ENCODE measurements around the gene EIF6. TPM values are rescaled to one million over a fixed set of nuclear protein-coding genes. Genes with fewer than 3 reads are reported as not detected.

EIF6 gene
- polyA plus RNA-seq, 1 donor from 2014 or later: 143 TPM

DNA sequence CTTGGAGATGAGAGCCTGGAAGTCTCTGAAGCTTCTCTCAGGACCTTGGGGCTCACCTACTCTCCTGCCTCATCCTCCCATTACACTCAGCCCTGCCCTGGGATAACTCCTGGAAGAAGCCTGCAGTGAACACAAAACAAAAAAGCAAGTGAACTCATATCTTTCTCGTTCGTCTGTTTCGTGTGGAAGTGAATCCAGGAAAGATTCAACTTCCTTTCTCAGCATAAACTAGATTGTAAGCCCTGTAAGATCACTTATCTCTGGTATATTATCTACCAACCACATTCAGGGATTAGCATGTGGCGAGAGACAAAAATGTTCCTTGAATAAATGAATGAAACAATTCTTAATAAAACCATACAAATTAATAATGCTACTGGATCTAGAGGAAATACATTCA lies 44.1 kb upstream of the EIF6 start:
- H4K20me1 ChIP-seq (ENCODE audit: insufficient read depth): no peaks in the 10 kb centered on the region

DNA sequence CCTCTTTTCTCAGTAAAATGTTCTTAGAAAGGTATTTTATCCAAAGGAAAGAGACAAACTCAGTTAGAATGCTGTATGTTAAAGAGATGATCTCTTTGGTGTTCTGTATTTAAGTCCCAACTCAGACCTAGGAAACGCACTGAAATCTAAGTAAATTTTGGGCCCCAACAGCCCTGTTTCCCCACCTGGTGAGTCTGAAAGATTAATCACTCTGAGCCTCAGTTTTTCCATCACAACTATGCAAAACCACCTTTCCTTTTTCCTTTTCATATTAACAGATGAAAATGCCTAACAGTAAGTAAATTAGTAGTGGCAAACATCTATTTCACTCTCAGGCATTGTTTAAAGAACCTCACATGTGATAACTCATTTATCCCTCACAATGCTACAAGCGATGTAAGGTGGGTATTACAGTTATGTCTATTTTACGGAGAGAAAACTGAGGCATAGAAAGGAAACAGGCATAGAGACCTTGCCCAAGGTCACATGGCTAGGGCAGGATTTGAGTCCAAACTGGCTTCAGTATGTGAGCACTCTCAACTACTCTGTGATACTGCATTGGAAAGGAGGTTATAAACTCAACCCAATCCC lies 43.6 kb upstream of the EIF6 start:
- no peak overlapping the region for H3K4me2 ChIP-seq (ENCODE audit: low read length)

More for the DNA sequence above, 44.1 kb upstream of the EIF6 start:
- H3K27ac ChIP-seq (ENCODE audit: low read length): no peak overlapping the region
- H3K9ac ChIP-seq (ENCODE audit: low read length): no peak overlapping the region
- H3K27me3 ChIP-seq (ENCODE audit: insufficient read depth, low read depth, low read length): no peaks in the 10 kb centered on the region
- no peaks in the 10 kb centered on the region for H3K79me2 ChIP-seq (replicated peaks; ENCODE audit: insufficient read depth, low read length)
- no peaks in the 10 kb centered on the region for H3K36me3 ChIP-seq (ENCODE audit: insufficient read depth, low read length)
- no peak overlapping the region for H3K4me3 ChIP-seq (ENCODE audit: low read length)
- H2AFZ ChIP-seq (ENCODE audit: low read depth, low read length): no peak overlapping the region
- H3K9me3 ChIP-seq (ENCODE audit: low read length): no peaks in the 10 kb centered on the region
- no peak overlapping the region for H3K4me2 ChIP-seq (ENCODE audit: low read length)
- H3F3A ChIP-seq (ENCODE audit: insufficient read depth, low read length, poor library complexity, severe bottlenecking): no peaks in the 10 kb centered on the region
- H3K9me2 ChIP-seq (ENCODE audit: insufficient read depth, low read length): no peaks in the 10 kb centered on the region
- TF ChIP-seq RAD21 (conservative IDR thresholded peaks at IDR 0.05) (no peak), MXI1 (conservative IDR thresholded peaks at IDR 0.05; ENCODE audit: poor library complexity, severe bottlenecking) (no peak), POLR2AphosphoS5 (IDR thresholded peaks at IDR 0.05) (no peak)
- TF ChIP-seq, protein P1, sequence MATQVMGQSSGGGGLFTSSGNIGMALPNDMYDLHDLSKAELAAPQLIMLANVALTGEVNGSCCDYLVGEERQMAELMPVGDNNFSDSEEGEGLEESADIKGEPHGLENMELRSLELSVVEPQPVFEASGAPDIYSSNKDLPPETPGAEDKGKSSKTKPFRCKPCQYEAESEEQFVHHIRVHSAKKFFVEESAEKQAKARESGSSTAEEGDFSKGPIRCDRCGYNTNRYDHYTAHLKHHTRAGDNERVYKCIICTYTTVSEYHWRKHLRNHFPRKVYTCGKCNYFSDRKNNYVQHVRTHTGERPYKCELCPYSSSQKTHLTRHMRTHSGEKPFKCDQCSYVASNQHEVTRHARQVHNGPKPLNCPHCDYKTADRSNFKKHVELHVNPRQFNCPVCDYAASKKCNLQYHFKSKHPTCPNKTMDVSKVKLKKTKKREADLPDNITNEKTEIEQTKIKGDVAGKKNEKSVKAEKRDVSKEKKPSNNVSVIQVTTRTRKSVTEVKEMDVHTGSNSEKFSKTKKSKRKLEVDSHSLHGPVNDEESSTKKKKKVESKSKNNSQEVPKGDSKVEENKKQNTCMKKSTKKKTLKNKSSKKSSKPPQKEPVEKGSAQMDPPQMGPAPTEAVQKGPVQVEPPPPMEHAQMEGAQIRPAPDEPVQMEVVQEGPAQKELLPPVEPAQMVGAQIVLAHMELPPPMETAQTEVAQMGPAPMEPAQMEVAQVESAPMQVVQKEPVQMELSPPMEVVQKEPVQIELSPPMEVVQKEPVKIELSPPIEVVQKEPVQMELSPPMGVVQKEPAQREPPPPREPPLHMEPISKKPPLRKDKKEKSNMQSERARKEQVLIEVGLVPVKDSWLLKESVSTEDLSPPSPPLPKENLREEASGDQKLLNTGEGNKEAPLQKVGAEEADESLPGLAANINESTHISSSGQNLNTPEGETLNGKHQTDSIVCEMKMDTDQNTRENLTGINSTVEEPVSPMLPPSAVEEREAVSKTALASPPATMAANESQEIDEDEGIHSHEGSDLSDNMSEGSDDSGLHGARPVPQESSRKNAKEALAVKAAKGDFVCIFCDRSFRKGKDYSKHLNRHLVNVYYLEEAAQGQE (IDR thresholded peaks at IDR 0.05; ENCODE audit: borderline replicate concordance): no peak

More for the DNA sequence above, 43.6 kb upstream of the EIF6 start:
- Histone ChIP-seq H3K79me2 (replicated peaks; ENCODE audit: insufficient read depth, low read length) (no peaks in the 10 kb centered on the region), H3K9me3 (ENCODE audit: low read length) (no peaks in the 10 kb centered on the region), H3K27me3 (ENCODE audit: insufficient read depth, low read depth, low read length) (no peaks in the 10 kb centered on the region), H2AFZ (ENCODE audit: low read depth, low read length) (no peak overlapping the region), H3K36me3 (ENCODE audit: insufficient read depth, low read length) (no peaks in the 10 kb centered on the region), H3K27ac (ENCODE audit: low read length) (no peak overlapping the region), H4K20me1 (ENCODE audit: insufficient read depth) (no peaks in the 10 kb centered on the region), H3K4me3 (ENCODE audit: low read length) (no peak overlapping the region), H3F3A (ENCODE audit: insufficient read depth, low read length, poor library complexity, severe bottlenecking) (no peaks in the 10 kb centered on the region), H3K9ac (ENCODE audit: low read length) (no peak overlapping the region), H3K9me2 (ENCODE audit: insufficient read depth, low read length) (no peaks in the 10 kb centered on the region)
- TF ChIP-seq EP300 (conservative IDR thresholded peaks at IDR 0.05; ENCODE audit: poor library complexity, severe bottlenecking) (no peak), MXI1 (conservative IDR thresholded peaks at IDR 0.05; ENCODE audit: poor library complexity, severe bottlenecking) (no peak), TAF1 (IDR thresholded peaks at IDR 0.05; ENCODE audit: low read depth) (no peak), EZH2 (IDR thresholded peaks at IDR 0.05; ENCODE audit: borderline replicate concordance, insufficient read depth, low read length, poor library complexity, severe bottlenecking) (no peak), SMC3 (conservative IDR thresholded peaks at IDR 0.05; ENCODE audit: poor library complexity) (no peak), POLR2AphosphoS5 (IDR thresholded peaks at IDR 0.05) (no peak)
- TF ChIP-seq, protein P2, sequence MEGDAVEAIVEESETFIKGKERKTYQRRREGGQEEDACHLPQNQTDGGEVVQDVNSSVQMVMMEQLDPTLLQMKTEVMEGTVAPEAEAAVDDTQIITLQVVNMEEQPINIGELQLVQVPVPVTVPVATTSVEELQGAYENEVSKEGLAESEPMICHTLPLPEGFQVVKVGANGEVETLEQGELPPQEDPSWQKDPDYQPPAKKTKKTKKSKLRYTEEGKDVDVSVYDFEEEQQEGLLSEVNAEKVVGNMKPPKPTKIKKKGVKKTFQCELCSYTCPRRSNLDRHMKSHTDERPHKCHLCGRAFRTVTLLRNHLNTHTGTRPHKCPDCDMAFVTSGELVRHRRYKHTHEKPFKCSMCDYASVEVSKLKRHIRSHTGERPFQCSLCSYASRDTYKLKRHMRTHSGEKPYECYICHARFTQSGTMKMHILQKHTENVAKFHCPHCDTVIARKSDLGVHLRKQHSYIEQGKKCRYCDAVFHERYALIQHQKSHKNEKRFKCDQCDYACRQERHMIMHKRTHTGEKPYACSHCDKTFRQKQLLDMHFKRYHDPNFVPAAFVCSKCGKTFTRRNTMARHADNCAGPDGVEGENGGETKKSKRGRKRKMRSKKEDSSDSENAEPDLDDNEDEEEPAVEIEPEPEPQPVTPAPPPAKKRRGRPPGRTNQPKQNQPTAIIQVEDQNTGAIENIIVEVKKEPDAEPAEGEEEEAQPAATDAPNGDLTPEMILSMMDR (IDR thresholded peaks at IDR 0.05; ENCODE audit: poor library complexity, severe bottlenecking): no peak
- TF ChIP-seq, protein P1 (IDR thresholded peaks at IDR 0.05; ENCODE audit: borderline replicate concordance): no peak

Data from neural cell (in vitro differentiated cells).